ENCODE results near the gene NOD2.

- TF ChIP-seq POLR2A (IDR thresholded peaks at IDR 0.05) (no peak), CTCF (IDR thresholded peaks at IDR 0.05) (no peak)
These were observed 69.8 kb downstream of the NOD2 start for GRCh38 chr16:50763211-50763610.
